Stimulated activated CD4-positive, alpha-beta T cell treated with anti-CD3 and anti-CD28 coated beads, TNF-alpha, amount 100 ng/mL, for 48 hours (primary cell): Measurements from ENCODE around the gene F2.
A peak's percentile ranks its signal among the peaks of the same experiment; 100 is the strongest.
"Not testable (repeated sequence)": the region's sequence is repeated elsewhere in the genome, so short reads cannot be mapped to it uniquely, and the experiment has no call there.

ENCODE experiments used
- DNase-seq, 3 donors: peaks; one replicate each; pipeline ENCODE4 v3.0.0-alpha.2; 2020; ENCODE audit warnings: low read depth in 3 of 3

The F2 gene

DNA sequence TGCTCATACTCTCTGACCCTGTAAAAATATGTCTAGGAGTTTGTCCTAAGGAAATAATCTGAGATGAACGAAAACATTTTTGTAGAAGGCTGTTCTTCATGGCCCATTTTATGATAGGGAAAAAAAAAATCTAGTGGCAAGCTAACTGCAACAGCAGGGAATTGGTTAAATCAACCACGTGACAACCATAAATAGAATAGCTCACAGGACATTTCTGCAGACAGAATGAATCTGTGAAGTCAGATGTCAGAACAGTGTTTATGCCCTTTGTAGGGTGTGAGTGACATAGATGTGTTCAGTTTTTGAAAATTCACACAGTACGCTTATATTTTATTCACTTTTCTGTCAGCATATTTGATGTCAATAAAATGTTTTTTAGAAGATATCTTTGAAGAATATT is 34.6 kb upstream of the F2 start:
- DNase-seq = no peak

DNA sequence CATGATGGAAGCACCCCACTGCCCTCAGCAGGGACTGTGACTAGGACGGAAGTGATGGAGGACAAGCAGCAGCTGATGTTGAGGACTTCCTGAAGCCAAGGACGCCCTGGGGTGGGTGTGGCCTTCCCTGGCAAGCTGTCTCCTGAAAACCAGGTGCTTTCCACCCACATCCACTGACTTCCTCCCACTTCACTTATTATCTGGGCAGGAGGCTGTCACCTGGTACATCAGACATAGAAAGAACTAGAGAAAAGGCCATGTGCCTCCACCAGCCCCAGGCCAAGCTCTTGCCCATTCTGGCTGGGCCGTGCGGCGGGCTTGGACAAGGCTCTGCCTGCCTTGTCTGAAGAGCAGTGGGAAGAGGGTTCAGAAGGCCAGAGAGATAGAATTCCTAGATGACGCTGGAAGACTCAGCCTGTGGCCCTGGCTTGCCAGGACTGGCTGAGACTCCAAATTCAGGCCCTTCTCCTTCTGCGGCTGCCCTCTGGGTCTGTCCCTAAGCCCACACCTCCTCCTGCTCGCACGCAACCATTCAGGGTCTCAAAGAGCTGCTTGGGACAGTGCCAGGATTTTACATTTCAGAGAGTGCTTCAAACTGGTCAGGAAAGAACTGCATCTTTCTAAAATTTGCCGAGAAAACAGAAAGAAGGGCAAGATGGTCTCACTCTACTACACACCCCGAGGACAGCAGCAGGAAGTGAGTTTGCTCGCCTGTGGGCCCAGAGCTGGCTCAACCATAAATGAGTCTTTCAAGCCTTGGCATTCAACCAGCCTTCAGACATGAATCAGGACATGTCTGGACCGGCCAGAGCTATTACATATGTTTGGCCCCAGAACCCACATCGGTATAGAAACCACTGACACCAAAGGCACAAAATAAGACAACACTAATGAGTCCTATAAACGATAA is 31.9 kb upstream of the F2 start:
- DNase-seq = no peak

DNA sequence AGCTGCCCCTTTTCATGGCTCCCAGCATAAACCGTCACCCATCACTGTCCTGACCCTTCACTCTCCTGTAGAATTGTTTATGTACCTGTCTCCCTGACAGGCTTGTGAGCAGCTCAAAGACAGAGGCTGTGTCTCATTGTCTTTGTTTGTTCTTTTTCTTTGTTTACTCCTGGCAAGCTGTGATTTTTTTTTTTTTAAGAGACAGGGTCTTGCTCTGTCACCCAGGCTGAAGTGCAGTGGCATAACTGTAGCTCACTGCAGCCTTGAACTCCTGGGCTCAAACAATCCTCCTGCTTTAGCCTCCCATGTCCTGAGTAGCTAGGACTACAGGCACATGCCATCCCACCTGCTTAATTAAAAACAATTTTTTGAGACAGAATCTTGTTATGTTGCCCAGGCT is 28.3 kb upstream of the F2 start:
- DNase-seq = no peak

DNA sequence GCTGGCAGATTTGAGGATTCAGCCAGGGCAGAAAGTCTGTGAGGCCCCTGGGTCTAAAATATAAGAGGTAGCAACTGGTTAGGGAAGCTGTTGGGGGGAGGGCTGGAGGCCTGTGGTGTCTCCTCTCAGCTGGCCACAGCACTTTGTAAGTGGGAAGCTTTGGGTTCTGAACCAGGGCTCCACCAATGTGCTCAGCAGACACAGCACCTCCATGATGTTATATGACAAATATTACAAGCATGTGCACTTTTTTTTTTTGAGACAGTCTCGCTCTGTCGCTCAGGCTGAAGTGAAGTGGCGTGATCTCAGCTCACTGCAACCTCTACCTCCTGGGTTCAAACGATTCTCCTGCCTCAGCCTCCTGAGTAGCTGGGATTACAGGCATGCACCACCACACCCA is 26.6 kb upstream of the F2 start:
- no peak for DNase-seq

DNA sequence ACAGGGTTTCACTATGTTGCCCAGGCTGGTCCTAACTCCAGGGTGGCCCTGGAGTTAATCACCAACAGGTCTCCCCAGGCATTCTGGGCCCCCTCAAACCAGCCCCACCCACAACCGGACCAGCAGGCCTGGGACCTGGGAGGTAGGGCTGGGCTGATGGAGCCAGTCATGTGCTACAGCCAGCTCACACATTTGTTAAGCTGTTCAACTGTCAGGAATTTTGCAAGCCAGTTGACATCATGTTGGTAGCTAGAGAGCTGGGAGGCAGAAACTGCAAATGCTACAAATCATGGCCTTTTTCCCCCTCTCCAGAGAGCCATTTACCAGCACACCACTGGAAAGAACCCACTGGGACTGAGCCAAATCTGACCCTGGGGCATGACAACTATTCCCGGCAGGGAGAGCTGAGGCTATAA is 25.4 kb upstream of the F2 start:
- DNase-seq = no peak

DNA sequence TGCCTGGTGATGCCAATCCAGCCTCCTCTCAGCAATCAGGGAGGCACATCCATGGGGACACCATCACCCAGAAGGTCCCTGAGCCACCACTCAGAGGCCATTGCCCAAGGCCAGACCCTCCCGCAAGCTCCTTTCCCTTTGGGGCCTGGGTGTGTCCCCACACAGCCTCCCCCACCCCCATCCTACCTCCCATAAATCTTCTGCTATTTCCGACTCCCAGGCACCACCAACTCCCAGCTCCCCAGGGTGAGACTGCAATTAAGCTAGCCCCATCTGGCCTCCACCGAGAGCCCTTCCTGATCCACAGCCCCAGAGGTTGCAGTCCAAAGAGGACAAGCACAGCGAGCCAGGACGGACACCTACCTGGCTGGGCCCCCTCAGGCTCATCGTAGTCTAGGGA is 24.9 kb upstream of the F2 start:
- no peak for DNase-seq

DNA sequence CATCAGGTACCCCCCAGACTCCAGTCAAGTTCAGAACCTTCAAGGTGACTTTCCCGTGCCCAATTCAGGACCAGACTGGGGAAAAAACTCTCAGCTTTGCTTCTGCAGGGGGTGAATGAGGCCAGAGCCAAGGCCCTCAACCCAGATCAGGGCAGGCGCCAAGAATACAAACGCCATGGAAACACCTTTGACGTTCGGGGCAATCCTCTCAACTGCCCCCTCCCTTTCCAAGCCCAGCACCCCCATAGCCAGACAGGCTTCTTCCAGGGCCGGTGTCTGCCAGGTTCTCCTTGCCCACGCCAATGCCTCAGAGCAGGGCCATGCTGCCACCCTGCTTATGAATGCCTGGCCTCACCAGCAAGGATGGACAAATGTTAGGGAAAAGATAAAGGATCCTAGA is 24.4 kb upstream of the F2 start:
- no peak for DNase-seq

DNA sequence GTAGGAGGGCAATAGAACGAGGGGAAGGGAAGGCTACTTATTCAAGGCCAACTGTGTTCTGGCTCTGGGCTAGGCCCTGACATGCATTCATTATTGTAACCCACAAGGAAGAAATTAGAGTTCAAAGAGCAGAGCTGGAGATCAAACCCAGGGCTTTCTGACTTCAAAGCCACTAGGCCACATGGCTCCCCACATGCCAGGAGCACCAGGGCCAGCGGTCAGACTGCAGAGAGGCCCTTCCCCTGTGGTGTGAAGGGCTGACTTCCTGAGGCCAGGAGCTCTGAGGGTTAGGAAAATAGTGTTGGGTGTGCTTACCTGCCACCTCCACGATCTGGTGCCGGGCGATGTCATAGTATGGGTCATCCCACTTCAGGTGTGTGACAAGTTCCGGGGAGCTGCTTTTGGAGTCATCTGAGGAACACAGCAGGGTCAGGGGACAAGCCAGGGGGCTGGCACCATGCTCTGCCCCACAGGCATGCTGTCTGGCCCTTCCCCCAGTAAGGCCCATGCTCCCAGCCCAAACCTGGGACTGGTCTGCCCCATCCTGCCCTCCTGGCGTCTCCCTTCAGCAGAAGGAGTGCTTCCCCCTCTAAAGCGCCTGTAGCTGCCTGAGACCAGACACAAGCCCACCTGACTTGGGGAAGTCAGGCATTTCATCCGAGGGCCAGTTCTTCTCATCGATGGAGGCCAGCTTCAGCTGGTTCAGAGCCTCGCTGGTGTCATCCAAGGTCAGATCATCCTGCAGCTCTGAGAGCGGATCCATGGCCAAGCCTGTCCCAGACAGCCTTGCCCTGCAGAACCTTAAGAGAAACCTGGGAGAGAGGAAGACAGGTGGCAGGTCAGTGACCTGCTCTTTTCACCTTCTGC is 23.4 kb upstream of the F2 start:
- no peak for DNase-seq

DNA sequence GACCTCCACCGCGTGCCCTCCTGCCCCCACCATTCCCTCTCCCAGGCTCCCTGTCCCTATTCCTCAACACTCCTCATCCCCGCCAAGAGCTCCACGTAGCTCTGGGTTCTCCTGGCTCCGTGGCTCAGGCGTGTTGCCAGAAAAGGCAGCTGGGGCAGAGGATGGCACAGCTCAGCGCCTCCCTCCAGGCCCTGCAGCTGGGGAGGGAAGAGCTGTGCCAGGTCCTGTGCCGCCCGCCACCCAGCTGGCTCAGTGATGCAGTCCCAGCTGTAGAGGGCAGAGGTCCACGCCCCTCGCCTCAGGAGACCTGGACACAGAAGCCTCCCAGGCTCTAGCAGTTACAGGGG is 22.8 kb upstream of the F2 start:
- no peak for DNase-seq

DNA sequence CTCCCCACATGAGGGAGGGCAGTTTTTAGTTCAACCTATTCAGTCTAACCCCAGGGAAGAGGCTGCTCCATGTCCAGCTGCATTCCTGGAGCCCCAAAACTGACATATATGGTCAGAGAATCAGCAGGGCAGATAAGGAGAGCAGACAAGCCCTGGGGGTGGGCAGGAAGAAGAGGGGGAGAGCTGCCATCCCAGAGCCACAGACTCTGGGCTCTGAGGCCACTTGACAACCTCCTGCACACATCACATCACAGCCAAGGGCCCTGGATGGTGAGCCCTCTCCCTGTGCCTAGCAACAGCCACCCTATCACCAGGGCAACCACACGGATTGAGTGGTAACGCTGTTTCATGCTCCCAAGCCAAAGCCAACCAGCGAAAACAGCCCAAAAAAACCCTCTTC is 21.7 kb upstream of the F2 start:
- no peak for DNase-seq

DNA sequence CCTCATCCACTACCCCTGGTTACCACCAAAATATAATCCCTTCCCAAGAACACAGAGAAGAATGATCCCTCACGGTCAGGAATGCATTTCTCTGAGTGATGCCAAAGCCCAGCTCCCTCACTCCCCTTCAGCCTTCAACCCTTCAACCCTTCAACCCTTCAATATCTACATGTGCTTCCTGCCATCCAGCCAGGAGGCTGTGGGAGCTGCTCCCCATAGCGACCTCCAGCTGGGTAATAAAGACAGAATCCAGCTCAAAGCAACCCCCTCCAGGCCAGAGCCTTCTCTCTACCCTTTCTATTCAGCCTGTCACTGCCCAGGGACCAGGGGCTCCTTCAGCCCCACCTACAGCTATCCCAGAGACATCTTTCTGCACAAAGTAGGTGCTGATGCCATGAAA is 21.3 kb upstream of the F2 start:
- DNase-seq = no peak

DNA sequence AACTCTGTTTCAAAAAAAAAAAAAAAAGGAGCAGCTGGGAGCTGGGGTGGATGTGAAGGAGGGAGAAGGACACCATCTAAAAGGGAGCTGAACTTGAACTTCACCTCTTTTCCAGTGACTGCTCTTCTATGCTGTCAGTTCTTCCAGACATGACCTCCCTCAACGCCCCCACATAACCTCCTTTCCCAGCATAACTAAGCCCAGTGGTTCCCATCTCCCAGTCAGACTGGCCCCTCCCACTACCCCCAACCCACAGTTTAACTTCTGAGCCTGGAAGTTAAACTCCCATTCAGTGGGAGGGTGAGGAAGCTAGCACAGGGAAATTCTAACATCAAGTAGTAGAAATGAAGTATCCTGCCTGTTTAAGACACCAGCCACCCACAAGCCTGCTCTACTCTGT is 20.4 kb upstream of the F2 start:
- no peak for DNase-seq

DNA sequence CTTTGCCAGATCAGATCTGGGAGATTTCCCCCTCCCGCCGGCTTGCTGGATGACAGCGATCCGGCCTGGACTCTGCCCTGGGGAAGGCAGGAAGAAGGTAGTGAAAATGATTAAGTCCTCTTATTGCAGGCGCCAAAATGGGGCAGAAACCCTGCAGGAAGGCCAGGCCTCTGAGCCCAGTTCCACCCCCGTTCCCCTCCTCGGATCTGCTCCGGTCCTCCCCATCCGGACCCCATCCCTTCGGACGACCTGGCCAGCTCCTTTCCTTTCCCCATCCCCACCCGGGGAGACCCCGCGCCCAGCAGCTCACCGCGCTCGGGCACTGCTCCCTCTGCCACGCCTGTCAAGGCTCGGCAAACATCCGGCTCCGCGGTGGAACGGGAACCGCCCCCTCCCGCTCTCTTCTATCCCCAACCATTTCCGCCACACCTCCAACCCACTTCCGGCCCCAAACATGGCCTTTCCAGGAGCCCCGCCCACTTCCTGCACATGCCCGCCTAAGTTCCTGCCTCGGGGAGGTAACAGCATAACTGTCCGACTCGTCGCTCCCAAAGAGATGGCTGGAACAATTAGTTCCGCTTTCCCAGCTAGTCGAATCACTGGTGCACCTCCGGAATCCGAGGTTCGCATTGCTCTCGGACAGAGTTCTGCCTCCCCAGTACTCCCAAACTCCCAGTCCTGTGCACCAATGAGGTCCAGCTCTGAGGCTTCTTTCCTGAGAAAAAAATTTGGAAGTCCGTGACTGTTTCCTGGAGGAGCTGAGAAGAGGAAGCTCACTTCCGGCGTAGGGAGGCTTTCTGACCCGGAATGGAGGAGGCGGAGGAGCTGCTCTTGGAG is 18.6 kb upstream of the F2 start, which contains the start of the genes ARHGAP1 and ZNF408:
Gene ARHGAP1 (minus strand): TSS at position 379 of the 837 bp plus-strand sequence. CDS start 4,512 bp downstream, outside the sequence.
Gene ZNF408 (plus strand): TSS at position 791 of the 837 bp plus-strand sequence. CDS start 17 bp downstream, at position 808.
- peak; percentile 99 to 100 (median 100) for DNase-seq

DNA sequence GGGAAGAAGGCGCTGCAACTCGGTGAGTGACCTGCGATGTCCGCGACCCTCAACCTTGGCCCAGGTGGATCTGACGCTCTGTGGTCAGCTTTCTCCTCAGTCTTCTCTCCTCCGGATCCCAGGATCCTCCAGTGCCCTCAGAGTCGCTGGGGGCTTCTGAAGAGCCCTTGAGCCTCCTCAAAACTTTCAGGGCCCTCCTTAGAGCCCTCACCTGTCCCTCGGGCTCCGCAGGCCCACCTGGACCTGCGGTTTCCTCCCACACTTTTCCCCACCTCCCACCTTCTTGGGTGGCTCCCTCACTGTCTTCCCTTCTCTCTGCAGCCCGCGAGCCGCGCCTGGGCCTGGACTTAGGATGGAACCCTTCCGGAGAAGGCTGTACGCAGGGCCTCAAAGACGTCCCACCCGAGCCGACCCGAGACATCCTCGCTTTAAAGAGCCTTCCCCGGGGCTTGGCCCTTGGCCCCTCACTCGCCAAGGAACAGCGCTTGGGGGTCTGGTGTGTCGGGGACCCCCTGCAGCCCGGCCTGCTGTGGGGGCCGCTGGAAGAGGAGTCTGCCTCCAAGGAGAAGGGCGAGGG is 17.8 kb upstream of the F2 start:
- DNase-seq = no peak

DNA sequence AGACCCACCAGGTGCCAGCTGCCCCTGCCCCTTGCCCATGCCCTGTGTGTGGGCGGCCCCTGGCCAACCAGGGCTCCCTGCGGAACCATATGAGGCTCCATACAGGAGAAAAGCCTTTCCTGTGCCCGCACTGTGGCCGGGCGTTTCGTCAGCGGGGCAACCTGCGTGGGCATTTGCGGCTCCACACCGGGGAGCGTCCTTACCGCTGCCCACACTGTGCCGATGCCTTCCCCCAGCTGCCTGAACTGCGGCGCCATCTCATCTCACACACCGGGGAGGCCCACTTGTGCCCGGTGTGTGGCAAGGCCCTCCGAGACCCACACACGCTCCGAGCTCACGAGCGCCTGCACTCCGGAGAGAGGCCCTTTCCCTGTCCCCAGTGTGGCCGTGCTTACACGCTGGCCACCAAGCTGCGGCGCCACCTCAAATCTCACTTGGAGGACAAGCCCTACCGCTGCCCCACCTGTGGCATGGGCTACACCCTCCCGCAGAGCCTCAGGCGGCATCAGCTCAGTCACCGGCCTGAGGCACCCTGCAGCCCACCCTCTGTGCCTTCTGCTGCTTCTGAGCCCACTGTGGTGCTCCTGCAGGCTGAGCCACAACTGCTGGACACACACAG is 13.8 kb upstream of the F2 start:
- no peak for DNase-seq

DNA sequence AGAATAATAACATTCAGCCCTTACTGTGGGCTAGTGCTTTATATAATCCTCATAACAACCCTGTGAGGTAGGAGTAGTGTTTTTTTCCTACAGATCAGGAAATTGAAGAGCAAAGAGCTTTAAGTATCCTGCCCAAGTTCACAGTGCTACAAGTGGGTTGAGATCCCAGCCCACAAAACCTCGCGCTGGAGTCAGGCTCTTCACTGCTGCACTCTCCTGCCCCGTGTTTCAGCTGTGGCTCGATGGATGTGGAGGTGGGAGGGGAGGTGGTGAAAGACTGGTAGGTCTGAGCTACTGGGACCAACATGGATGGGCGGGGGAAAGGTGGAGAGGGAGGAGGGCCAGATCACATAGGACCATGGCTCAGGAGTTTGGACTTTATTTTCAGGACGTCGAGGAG is 12.1 kb upstream of the F2 start:
- no peak for DNase-seq

DNA sequence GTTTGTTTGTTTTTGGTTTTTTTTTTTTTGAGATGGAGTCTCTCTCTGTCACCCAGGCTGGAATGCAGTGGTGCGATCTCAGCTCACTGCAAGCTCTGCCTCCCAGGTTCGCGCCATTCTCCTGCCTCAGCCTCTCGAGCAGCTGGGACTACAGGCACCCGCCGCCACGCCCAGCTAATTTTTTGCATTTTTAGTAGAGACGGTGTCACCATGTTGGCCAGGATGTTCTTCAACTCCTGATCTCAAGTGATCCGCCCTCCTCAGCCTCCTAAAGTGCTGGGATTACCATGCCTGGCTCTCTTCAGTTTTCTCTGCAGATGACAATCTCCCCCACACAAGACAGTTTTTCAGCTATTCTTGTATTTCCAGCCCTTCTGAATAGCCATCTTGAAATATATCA is 9.7 kb upstream of the F2 start:
- DNase-seq = not testable (repeated sequence)

DNA sequence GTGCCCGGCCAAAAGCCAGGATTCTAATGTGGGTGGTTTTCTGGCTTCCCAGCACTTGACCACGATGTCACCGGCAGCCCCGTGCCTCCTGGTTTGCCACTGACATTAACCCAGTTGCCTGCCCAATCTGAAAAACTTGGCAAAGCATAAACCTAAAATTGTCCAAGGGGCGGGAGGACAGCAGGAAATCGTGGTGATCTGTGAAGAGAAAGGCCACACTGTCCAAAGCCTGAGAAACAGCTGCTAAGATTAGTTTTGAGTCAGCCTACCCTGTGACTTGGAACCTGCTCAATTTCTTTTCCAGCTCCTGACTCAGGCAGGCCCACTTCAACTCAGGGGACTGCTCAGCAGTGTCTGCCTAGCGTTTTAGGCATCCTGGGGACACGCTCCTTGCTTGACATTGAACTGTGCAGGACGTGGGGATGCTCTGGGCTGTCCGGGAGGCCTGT is 8.2 kb upstream of the F2 start:
- DNase-seq = no peak

DNA sequence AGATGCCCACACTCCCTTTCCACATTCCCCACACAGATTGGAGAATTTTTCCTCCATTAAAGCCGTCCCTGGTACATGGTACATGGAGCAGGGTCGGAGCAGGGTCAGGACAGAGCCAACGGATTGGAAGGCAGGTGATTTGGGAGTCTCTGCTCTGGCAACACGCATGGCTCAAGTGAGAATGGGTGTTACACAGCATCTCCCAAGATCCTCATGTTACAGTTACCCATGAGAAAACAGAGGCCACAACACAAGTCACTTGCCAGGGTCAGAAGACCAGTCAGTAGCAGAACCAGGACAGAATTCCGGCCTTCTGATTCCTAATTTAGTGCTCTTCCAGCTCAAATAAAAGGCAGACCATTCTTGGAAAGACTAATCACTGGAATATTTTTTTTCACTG is 7.7 kb upstream of the F2 start:
- DNase-seq = no peak

DNA sequence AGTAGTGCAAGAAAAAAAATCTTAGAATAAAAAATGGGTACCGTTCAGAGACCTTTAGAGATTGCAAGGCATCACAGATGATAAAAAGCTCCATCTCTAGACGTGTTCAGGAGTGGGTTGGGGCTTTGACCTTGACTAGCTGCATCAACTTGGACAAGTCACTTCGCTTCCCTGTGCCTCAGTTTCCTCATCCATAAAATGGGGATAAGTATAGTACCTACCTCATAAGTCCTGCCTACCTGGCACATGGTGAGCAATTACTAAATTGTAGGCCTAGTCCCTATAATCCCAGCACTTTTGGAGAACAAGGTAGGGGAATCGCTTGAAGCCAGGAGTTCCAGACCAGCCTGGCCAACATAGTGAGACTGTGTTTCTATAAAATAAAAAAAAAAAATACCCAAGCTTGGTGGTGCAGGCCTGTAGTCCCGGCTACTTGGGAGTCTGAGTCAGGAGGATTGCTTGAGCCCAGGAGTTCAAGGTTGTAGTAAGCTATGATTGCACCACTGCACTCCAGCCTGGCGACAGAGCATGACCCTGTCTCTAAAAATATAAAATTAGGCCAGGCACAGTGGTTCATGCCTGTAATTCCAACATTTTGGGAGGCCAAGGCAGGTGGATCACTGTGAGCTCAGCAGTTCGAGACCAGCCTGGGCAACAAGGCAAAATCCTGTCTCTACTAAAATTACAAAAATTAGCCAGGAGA is 6.0 kb upstream of the F2 start:
- DNase-seq = no peak

DNA sequence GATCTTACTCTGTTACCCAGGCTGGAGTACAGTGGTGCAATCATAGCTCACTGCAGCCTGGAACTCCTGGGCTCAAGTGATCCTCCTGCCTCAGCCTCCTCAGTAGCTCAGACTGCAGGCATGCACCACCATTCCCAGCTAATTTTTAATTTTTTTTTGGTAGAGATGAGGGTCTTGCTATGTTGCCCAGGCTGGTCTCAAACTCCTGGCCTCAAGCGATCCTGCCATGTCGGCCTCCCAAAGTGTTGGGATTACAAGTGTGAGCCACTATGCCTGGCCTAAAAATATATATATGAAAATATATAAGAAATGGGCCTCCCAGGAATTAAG is 1.2 kb upstream of the F2 start:
- not testable (repeated sequence) for DNase-seq
